GM19043 (cell line): Measurements from ENCODE around the gene TPK1.
A peak's percentile ranks its signal among the peaks of the same experiment; 100 is the strongest.
"Not testable (repeated sequence)": the region's sequence is repeated elsewhere in the genome, so short reads cannot be mapped to it uniquely, and the experiment has no call there.

Source experiments
- ATAC-seq: cut with Tn5 transposase; IDR thresholded peaks from one replicate; pipeline ENCODE4 v1.9.1; 2021; ENCODE audit warnings: low read depth; ENCODE audit not compliant: unreplicated experiment

Gene TPK1

GRCh38 chr7:144780071-144780608, 55.7 kb downstream of the TPK1 start:
- ATAC-seq: no peak

GRCh38 chr7:144777889-144778288, 58.0 kb downstream of the TPK1 start:
- ATAC-seq: not testable (repeated sequence)

DNA sequence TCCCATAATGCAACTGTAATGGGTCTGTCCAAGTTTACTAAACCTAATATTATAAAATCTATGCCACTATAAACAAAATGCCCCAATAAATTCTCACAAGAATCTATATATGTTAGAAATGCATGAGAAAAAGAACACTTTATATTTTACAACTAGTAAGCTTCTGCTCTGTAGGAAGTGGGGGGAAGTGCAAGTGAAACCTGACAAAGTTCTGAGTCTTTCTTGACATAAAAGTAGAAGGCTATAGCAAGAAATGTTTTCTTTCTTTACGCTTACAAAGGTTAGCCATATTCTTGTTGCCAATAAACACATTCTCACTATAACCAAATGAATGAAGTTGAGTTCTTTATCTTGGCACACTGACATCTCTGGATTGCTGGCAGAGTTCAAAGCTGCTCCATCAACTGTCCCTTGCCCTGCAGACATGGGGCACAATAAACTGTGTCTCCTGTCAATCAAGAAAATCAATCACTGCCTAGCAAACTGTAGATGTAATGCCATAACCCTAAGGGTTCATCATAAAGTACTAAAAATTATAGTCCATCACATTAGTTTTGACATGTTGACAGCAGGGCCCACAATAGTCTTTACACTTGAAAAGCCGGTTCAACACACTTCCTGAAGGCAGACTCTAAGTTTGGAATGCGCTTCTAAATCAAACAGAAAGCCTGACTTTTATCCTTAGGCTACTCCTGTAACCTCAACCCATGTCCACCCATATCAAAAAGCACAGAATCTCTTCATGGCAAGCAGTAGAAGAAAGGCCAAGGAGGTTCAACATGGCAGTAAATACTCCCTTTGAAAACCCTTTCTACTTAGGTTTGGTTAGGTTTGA, 58.6 kb downstream of the TPK1 start:
- ATAC-seq: no peak

GRCh38 chr7:144776447-144776846, 59.4 kb downstream of the TPK1 start:
- ATAC-seq: no peak

- ATAC-seq: no peak
Measured at GRCh38 chr7:144775749-144776148, 60.1 kb downstream of the TPK1 start.

GRCh38 chr7:144771927-144772326, 63.9 kb downstream of the TPK1 start:
- no peak for ATAC-seq

DNA sequence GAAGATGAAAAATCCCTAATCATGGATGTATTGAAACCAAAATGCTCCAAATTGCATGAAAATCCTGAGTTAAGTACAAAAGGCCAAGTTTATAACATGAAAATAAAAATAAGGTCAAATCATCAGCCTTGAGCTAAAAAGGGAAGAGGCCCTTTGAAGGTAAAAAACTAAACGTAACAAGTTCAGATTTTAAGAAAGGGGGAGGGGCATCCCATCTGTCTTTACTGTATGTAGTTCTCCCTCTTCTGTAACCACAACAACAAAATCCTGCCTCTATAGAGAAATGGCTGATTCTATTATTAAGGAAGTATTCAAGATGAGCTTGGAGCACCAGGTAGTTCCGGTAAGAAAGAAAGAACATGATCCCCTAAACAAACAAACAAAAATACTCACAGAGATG, 64.7 kb downstream of the TPK1 start:
- no peak for ATAC-seq

GRCh38 chr7:144769352-144769751, 66.5 kb downstream of the TPK1 start:
- no peak for ATAC-seq

DNA sequence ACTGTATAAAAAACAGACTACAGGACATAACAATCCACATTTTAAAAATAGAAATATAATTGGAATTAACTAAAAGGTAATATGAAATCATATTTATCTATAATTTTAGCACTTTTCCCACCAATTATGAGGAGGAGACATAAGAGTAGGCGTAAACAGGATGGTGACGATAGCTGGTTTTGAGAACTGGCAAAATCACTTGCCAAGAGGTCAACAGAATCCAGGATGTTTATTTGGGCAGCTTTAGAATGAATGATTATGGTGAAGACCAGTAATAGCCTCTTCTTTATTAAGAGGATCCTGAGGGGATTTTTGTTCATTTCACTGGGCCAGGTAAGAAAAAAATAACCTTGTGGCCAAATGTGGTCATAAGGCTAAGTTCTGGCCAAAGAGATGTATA, 67.2 kb downstream of the TPK1 start:
- ATAC-seq: no peak

- no peak for ATAC-seq
Measured at GRCh38 chr7:144763291-144763690, 72.6 kb downstream of the TPK1 start.

GRCh38 chr7:144762853-144763252, 73.0 kb downstream of the TPK1 start:
- no peak for ATAC-seq

GRCh38 chr7:144761493-144761892, 74.4 kb downstream of the TPK1 start:
- no peak for ATAC-seq

GRCh38 chr7:144759653-144760052, 76.2 kb downstream of the TPK1 start:
- ATAC-seq: no peak

DNA sequence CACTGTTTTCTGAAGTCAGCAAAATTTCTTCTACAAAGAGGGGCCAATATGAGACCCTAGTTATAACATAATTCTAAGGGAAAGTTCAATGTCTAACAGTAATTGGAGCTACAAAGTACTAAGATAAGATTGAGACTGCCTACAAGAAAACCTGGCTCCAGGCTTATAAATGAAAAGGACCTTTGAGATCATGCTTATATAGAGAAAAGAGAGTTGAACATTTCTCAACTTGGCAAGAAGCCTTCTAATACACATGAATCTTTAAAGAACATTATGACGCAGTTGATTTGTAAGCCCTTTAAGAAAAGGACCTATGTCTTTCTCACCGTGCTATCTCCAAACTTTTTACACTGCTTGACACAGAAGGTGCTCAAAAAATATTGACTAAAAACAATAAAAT, 87.9 kb downstream of the TPK1 start:
- no peak for ATAC-seq

- peak; percentile 92 for ATAC-seq
Measured at GRCh38 chr7:144738708-144739314, 97.0 kb downstream of the TPK1 start.

DNA sequence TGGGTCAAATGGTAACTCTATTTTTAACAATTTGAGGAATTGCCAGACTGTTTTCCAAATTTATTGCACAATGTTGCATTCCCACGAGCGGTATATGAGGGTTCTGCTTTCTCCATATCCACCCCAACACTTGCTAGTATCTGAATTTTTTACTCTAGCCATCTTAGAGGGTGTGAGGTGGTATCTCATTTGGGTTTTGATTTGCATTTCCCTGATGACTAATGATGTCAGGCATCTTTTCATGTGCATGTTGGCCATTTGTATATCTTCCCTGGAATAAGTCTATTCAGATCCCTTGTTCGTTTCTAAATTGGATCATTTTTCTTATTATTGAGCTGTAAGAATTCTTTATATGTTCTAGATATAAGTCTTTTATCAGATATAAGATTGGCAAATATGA, 97.7 kb downstream of the TPK1 start:
- ATAC-seq: no peak

DNA sequence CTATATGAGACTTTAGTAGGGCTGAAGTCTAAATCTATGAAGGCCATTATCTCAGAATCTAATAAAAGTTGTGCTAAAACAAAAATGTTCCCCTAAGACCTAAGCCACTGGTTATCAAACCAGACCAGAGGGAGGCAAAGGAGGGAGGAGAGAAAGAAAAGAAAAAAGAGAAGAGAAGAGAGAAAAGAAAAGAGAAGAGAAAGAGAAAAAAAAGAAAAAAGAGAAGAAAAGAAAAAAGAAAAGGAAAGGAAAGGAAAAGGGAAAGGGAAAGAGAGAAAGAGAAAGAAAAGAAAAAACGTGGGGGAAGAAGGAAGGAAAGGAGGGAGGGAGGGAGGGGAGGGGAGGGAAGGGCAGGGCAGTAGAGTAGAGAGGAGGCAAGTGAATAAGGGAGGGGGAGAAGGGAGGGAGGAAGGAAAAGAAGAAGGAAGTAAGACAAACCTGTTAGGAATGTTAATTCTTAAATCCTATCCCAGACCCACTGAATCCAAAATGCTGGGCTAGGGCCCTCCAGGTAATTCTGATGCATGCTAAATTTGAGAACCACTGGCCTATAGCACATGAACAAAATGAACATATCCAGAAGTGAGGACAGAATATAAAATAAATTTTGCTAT, 98.9 kb downstream of the TPK1 start:
- no peak for ATAC-seq

- no peak for ATAC-seq
Measured at GRCh38 chr7:144735505-144736276, 100.2 kb downstream of the TPK1 start.

DNA sequence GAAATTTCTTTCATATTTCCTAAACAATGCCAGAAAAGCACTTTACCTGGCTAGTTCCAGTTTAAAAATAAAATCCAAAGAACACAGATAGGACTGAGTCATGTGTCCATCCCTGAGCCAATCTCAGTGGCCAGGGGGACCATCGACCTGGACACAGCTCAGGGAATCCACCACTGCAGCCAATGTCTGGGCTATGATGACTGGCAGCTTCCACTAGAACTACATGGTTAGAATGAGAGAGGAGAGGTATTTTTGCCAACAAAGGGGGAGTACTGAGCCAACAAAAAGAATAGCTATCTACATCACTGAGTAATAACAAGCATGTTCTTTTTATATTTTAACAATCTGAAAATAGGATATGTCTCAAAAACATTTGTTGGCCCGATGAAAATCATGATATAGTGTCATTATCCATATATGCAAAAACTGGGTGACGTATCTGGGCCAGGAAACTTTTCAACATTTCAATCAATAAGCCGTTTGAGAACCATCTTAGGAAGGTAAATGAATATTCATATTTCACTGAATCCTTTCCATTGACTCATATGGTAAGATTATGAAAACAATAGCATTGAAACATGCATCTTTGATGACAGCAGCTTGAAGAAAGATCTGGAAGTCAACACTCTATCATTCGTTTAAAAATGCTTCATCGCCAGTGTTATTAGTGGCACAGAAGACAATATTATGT, 104.0 kb downstream of the TPK1 start:
- no peak for ATAC-seq

- ATAC-seq: no peak
Measured at GRCh38 chr7:144730224-144730623, 105.6 kb downstream of the TPK1 start.
